ENCODE measurements around the gene MERTK.

MERTK gene

DNA sequence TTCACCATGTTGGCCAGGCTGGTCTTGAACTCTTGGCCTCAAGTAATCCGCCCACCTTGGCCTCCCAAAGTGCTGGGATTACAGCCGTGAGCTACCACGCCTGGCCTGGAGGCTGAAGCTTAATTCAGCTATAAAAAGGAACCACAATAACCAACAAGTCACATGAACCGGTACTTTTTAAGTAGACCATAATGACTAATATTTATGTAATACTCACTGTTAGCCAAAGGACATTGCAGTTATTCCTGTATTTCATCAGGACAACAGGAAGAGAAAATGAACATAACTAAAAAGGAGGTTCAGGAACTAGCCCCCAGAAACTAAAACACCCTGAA is 107.6 kb downstream of the MERTK start:
- DNase-seq (ENCODE audit: low spot score) (no peak), FAIRE-seq (no peak)

- DNase-seq (ENCODE audit: low spot score) (no peak), FAIRE-seq (no peak)
Observed at GRCh38 chr2:112007493-112007892, 109.1 kb downstream of the MERTK start.

DNA sequence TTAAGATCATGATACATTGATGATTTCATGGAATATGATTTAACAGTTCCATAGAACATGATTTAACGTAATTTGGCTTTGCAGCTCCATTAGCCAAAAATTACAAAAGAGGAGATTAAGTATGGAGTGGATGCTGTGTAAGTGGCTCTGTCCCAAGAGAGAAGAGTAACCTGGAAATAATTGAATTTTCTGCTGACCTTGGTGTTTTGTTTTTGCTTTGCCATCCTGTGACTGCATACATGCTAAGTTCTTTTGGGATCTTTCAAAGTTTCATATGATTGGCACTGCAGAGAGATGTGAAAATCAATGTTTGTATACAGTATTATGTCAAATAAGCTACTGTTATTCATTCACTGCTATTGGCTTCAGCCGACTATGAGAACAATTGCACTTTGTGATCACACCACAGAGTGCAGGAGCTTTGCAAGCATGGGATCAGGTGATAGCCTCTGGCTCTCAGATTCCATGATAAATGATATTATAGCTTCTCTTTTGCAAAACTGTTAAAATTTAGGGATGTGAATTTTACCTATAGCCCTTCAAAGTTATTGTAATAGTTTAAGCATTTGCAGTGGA is 110.6 kb downstream of the MERTK start:
- no peak for FAIRE-seq

DNA sequence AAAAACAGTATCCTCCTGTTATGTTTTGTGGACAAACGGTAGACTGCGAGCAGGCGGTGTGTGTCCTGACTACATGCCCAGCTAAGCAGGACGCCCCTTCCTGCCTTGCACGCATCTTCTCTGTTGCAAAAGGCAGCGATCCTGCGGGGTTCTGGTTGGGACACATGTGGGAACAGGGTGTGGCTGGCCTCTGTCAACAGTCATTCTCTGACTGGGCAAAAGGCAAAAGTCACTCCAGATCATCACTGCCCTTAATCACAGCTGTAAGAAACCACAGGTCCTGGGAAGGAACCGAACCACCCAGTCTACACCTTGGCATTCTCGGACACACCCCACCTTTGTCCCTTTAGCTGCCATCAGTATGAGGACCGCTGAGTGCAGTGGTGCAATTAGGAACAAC is 112.3 kb downstream of the MERTK start:
- DNase-seq (ENCODE audit: low spot score) = no peak
- no peak for FAIRE-seq

More for the DNA sequence above, 110.6 kb downstream of the MERTK start:
- no peak for DNase-seq (ENCODE audit: low spot score)

GRCh38 chr2:112012556-112012955 is 114.1 kb downstream of the MERTK start:
- no peak for FAIRE-seq
- DNase-seq (ENCODE audit: low spot score) = no peak

DNA sequence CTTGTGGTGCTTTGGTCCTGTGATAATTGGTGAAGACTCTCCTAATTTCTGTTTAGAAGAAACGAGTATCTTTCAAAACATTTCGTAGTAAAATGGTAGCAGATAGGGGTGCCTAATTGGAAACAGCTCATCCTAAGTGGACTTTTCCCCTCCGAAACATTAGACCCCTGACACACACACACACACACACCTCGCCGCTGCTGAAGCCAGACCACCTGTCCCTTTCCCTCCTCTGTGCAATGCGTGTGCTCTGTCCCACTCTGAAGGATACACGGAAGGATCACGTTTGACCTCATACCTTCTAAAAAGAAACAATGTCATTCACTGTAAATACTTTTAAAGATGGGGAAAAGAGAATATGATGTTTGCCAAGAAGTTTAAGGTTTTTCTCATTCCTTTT is 120.4 kb downstream of the MERTK start:
- FAIRE-seq = no peak
- DNase-seq (ENCODE audit: low spot score) = no peak

DNA sequence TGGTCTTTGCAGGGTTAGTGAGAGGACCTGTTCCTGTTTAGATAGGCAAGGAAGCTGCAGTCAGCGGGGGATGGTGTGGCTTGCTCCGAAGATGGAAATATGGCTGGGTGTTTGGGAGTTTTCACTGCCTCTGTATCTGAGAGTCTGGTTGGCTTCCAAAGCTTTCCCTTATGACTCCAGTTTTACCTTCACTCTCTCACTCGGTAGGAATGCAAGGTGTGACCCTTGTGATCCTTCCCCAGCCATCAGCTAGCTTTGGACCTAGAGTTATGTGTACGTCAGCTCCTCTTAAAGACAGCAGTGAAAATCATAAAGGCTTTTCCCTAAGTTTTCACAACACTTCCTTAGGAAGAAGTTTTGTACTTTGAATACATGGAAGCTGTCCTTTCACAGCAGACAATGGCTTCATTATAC is 121.2 kb downstream of the MERTK start:
- no peak for FAIRE-seq
- DNase-seq (ENCODE audit: low spot score) = no peak

DNA sequence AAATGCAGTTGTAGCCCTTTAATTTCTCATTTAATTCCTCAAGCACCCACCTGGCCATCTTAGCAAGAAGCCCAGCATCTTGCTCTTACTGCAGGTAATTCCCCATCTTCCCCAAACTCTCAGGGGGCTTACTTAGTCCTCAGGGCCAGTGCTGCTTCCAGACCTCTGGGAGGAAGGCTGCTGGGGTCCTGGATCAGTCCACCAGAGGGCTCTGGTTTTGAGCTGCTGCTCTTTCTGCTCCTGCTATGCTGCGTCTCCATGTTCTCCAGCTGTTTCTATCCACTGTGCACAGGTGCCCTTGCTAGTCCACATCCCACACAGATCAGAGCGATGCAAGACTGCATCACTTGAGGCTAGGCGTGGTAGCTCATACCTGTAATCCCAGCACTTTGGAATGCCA is 122.2 kb downstream of the MERTK start:
- no peak for FAIRE-seq
- DNase-seq (ENCODE audit: low spot score) = no peak

DNA sequence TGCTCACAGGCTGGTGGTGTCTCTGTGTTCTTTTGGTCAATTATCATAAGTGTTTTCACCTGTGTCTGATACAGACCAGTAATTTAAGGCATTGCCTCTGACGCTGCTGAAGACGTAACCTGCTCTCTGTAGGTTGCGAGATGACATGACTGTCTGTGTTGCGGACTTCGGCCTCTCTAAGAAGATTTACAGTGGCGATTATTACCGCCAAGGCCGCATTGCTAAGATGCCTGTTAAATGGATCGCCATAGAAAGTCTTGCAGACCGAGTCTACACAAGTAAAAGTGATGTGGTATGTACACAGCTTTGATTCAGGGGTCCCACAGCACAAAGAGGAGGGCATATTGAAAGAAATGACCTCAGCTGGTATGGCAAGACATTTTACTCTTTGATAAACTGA is 122.9 kb downstream of the MERTK start:
- DNase-seq (ENCODE audit: low spot score) (no peak), FAIRE-seq (no peak)

GRCh38 chr2:112021781-112022231 is 123.4 kb downstream of the MERTK start:
- DNase-seq (ENCODE audit: low spot score) (peak; percentile 47), FAIRE-seq (no peak)

GRCh38 chr2:112023707-112024106 is 125.3 kb downstream of the MERTK start:
- DNase-seq (ENCODE audit: low spot score) (no peak), FAIRE-seq (no peak)

- FAIRE-seq = no peak
- no peak for DNase-seq (ENCODE audit: low spot score)
Observed at GRCh38 chr2:112024231-112024630, 125.8 kb downstream of the MERTK start.

DNA sequence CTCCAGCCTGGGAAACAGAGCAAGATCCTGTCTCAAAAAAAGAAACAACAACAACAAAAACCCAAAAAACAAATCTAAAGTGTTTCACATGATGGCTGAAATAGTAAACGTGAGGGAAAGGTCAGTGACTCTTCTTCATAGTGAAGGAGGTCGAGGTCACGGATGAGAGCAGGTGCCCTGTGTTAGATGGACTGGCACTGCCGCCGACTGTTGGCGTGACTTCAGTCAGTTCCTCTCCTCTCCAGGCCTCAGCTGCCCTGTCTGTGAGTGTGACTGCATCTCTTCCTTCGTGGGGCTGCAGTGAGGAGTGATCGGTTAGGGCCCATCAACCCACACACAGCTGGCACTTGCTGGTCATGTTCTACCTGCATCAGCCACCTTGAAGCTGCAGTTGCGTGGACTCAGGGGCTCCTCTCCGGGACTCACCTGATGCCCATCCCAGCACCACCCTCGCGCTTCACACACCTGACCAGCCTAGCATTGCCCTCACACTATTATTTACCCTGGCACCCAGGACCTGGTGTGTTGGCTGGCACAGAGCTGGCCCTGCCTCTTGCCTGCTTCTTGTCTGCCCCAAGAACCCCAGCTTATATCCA is 126.6 kb downstream of the MERTK start:
- DNase-seq (ENCODE audit: low spot score) (no peak), FAIRE-seq (no peak)

DNA sequence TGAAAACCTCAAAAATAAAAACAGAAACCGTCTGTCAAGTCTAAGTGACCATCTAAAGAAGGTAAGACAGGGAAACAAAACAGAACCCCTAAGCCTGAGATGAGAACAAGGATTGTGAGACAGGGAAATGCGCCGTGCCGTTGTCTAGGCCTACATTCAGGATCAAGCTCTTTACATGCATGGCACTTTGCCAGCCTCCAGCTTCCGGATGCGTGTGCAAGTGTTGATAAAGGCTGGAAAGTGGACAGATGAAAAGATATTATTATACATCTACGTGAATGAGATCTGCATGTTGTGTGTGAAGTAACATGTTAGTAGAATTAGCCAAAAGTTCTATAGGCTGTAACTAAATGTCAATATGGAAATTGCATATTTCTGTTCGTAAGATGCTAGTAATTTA is 128.1 kb downstream of the MERTK start:
- DNase-seq (ENCODE audit: low spot score) (no peak), FAIRE-seq (no peak)

GRCh38 chr2:112027767-112028166 is 129.4 kb downstream of the MERTK start:
- FAIRE-seq = no peak

DNA sequence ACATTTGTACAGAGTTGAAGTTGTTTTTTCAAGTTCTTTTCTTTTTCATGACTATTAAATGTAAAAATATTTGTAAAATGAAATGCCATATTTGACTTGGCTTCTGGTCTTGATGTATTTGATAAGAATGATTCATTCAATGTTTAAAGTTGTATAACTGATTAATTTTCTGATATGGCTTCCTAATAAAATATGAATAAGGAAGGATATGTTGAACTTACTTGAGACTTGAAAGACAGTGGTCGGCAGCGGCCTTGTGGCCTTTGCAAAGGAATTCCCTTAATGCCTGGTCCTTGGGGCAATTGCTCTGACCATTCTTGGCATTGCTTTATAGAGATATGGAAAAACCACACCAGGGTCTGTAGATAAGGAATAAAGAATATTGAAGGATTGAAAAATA is 130.8 kb downstream of the MERTK start:
- DNase-seq (ENCODE audit: low spot score) (no peak), FAIRE-seq (no peak)

More at GRCh38 chr2:112027767-112028166, 129.4 kb downstream of the MERTK start:
- DNase-seq (ENCODE audit: low spot score) = no peak

DNA sequence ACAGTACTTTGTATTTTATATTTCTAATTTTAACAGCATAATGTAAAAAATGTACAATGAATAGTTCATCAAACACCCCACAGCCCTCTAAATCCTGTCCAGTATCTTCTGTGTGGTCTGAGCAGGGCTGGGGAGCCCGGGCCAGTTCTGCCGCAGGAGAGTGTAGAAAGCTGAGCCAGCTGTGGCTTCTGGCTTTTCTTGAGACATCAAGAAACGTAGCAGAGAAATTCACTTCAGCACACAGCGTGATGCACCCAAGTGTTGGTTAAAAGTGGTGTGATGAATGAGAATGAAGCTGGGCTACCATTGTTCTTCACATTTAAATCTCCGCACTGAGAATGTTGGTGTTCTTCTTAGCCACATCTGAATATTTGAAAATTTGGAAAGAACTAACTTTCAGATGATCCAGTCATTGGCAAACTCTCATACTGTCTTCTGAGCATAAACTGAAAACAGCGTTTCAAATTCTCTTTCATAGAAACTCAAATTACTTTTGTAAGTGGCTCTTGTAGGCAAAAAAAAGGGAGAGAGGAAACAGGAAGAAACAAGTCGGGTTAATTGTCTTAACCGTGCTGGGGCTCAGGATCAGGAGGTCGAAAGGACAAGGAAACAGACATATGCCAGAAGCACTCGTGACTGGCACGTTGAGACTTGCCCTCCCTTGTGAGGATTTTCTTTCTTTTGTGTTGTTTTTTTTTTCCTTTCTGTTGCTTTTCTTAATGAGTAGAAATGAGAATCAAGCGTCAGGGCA is 133.2 kb downstream of the MERTK start:
- no peak for FAIRE-seq
- DNase-seq (ENCODE audit: low spot score) = no peak

DNA sequence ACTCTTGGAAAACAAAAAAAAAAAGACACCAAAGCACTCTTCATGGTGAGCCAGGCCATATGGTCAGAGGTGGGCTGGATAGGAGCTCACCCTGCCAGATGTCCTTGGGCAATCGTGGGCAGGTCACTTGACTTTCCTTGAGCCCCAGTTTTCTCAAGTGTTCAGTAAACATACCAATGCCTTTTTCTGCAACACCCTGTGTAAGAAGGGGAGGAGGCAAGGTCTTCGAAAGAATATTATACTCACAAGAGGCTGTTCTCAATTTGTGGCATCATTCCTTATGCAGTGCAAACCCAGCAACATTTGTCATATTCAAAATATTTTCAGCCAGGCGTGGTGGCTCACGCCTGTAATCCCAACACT is 133.8 kb downstream of the MERTK start:
- DNase-seq (ENCODE audit: low spot score) = no peak

GRCh38 chr2:112032689-112033465 is 134.5 kb downstream of the MERTK start:
- FAIRE-seq = no peak
- peak; percentile 70 for DNase-seq (ENCODE audit: low spot score)

More for the DNA sequence above, 133.8 kb downstream of the MERTK start:
- FAIRE-seq = no peak

DNA sequence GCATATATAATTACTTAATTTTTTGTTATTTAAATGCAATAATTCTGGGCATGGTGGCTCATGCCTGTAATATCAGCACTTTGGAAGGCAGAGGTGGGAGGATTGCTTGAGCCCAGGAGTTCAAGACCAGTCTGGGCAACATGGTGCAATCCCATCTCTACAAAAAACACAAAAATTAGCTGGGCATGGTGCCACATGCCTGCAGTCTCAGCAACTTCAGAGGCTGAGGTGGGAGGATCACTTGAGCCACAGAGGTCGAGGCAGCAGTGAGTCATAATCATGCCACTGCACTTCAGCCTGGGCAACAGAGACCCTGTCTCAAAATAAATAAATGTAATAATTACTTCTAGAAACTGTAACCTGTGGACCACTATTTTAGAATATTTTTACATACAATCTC is 135.2 kb downstream of the MERTK start:
- FAIRE-seq = peak; percentile 63
- DNase-seq (ENCODE audit: low spot score) = no peak

DNA sequence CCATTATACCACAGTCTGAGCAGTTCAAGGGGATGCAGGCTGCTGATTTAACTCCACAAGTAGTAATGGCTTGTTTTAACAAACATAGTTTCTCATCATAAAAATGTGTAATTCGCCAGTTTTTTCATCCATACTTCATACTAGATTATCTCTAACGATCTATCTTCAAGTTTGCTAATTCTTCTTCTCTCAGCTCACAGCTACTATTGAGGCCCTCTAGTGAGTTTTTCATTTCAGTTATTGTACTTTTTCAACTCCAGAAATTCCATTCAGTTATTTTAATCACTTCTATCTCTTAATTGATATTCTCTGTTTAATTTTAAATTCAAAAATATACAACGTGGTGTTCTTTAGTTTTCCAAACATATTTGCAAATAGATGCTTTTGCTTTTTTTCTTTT is 136.5 kb downstream of the MERTK start:
- DNase-seq (ENCODE audit: low spot score) = no peak
- FAIRE-seq = no peak

GRCh38 chr2:112035786-112036185 is 137.4 kb downstream of the MERTK start:
- FAIRE-seq (no peak), DNase-seq (ENCODE audit: low spot score) (no peak)
